ENCODE results near the gene SEMA4A. TPM values are rescaled to one million over a fixed set of nuclear protein-coding genes. Genes with fewer than 3 reads are reported as not detected.

Gene SEMA4A
- total RNA-seq, 1 donor from 2014 or later: 5.1 TPM

GRCh38 chr1:156225677-156226014, 72.3 kb downstream of the SEMA4A start:
- intact Hi-C loops (cut with micrococcal nuclease): loop anchor here (1.0 to 2.0 kb wide), 10 partner anchors 8 to 135 kb away; partner anchors contain the start of genes PMF1 and SMG5

GRCh38 chr1:156226116-156226538, 72.7 kb downstream of the SEMA4A start:
- intact Hi-C loops (cut with micrococcal nuclease): no loop called here

DNA sequence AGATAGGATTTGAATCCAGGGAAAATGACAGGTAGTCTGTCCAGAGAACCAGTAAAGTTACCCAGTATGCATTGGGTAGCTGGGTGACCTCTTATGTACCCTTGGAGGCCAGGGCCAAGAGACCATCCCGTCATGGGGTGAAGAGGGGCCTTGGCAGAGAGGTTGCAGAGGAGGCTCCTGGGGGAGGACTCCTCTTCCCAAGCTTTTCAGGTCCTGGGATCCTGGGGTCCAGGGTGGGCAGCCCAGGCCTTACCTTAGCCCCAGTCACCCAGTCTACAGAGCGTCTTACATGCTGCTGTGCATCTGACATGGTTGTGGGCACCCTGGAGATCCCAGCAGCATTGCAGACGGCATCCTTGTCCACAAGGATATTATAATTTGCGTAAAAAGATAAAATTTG, 73.4 kb downstream of the SEMA4A start:
- intact Hi-C loops (cut with micrococcal nuclease): no loop called here

Other genes with a start within 250 kb of the SEMA4A start
- 27.5 and 33.1 TPM in 2 replicates for gene RIT1, start 242.2 kb upstream of the SEMA4A start, total RNA-seq
- 67.8 and 70.6 TPM in 2 replicates for gene KHDC4, start 219.2 kb upstream of the SEMA4A start, total RNA-seq
- gene RXFP4, start 211.9 kb upstream of the SEMA4A start, total RNA-seq: not detected in 2 replicates
- gene ARHGEF2, start 175.0 kb upstream of the SEMA4A start, total RNA-seq: 181 and 188 TPM in 2 replicates
- gene SSR2, start 132.6 kb upstream of the SEMA4A start, total RNA-seq: 278 and 281 TPM in 2 replicates
- gene UBQLN4, start 99.8 kb upstream of the SEMA4A start, total RNA-seq: 39.0 and 40.6 TPM in 2 replicates
- 62.0 and 62.1 TPM in 2 replicates for gene LAMTOR2, start 98.8 kb upstream of the SEMA4A start, total RNA-seq
- 0.56 TPM in 1 of 2 replicates, not detected in the other for gene RAB25, start 92.4 kb upstream of the SEMA4A start, total RNA-seq
- gene MEX3A, start 71.1 kb upstream of the SEMA4A start, total RNA-seq: 0.07 TPM in 1 of 2 replicates, not detected in the other
- gene LMNA, start 38.9 kb upstream of the SEMA4A start, total RNA-seq: 32.7 and 33.3 TPM in 2 replicates
- gene SLC25A44, start 40.5 kb downstream of the SEMA4A start, total RNA-seq: 41.9 and 46.5 TPM in 2 replicates
- 83.8 and 87.8 TPM in 2 replicates for gene PMF1, start 59.4 kb downstream of the SEMA4A start, total RNA-seq
- gene BGLAP, start 88.6 kb downstream of the SEMA4A start, total RNA-seq: 1.6 and 1.9 TPM in 2 replicates
- gene PAQR6, start 94.5 kb downstream of the SEMA4A start, total RNA-seq: 5.7 and 8.3 TPM in 2 replicates
- gene SMG5, start 129.2 kb downstream of the SEMA4A start, total RNA-seq: 70.6 and 71.5 TPM in 2 replicates
- 8.4 and 8.5 TPM in 2 replicates for gene TMEM79, start 130.7 kb downstream of the SEMA4A start, total RNA-seq
- 37.5 and 45.2 TPM in 2 replicates for gene GLMP, start 142.1 kb downstream of the SEMA4A start, total RNA-seq
- not detected in 2 replicates for gene VHLL, start 145.7 kb downstream of the SEMA4A start, total RNA-seq
- gene CCT3, start 184.7 kb downstream of the SEMA4A start, total RNA-seq: 288 and 298 TPM in 2 replicates
- 0.59 TPM in 1 of 2 replicates, not detected in the other for gene TSACC, start 184.9 kb downstream of the SEMA4A start, total RNA-seq
- not detected in 2 replicates for gene RHBG, start 215.6 kb downstream of the SEMA4A start, total RNA-seq